ENCODE results near the gene CDC45. TPM values are rescaled to one million over a fixed set of nuclear protein-coding genes. Genes with fewer than 3 reads are reported as not detected.

CDC45 gene
- total and polyA plus RNA-seq, 2 donors, result 5.1 to 31.7 TPM

DNA sequence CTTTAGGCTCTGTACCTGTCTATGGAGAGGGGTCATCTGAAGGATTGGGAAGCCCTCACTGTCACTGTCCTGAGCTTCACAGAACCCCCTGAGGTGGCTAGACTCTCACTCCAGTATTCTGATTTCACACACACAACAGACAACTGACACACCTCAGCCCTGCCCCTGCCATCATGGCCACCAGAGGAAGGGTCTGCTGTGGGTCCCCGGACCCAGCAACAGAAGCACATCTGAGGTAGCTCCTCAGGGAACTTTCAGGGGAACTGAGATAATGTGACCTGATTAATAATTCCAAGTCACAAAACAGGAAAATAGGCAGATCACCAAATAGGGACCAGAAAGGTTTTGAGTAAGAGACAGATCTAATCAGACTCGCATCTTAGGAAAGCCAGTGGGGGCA is 24.7 kb upstream of the CDC45 start:
- WGBS, result 99% methylated on average over 2 of the region's 2 CpGs
- Histone ChIP-seq H3K36me3 (ENCODE audit: control insufficient read depth in 2 of 2, insufficient read depth in 2 of 2, low read length in 1 of 2) (peaks cover 62 to 72% of the 10 kb centered on the region in 2 donors), H3K27me3 (ENCODE audit: control insufficient read depth in 2 of 2, insufficient read depth in 1 of 2, low read length in 1 of 2) (no peaks in the 10 kb centered on the region), H3K27ac (ENCODE audit: low read depth in 1 of 2, low read length in 1 of 2) (no peak overlapping the region), H3K9me3 (ENCODE audit: control insufficient read depth in 2 of 2, insufficient read depth in 1 of 2, low read length in 1 of 2) (no peaks in the 10 kb centered on the region), H3K4me3 (ENCODE audit: low read length in 2 of 2) (no peak overlapping the region), H3K4me1 (ENCODE audit: control insufficient read depth in 2 of 2, insufficient read depth in 2 of 2, low read length in 2 of 2) (no peaks in the 10 kb centered on the region)
- DNase-seq (ENCODE audit: low read depth in 6 of 9, low spot score in 9 of 9), result no peak

DNA sequence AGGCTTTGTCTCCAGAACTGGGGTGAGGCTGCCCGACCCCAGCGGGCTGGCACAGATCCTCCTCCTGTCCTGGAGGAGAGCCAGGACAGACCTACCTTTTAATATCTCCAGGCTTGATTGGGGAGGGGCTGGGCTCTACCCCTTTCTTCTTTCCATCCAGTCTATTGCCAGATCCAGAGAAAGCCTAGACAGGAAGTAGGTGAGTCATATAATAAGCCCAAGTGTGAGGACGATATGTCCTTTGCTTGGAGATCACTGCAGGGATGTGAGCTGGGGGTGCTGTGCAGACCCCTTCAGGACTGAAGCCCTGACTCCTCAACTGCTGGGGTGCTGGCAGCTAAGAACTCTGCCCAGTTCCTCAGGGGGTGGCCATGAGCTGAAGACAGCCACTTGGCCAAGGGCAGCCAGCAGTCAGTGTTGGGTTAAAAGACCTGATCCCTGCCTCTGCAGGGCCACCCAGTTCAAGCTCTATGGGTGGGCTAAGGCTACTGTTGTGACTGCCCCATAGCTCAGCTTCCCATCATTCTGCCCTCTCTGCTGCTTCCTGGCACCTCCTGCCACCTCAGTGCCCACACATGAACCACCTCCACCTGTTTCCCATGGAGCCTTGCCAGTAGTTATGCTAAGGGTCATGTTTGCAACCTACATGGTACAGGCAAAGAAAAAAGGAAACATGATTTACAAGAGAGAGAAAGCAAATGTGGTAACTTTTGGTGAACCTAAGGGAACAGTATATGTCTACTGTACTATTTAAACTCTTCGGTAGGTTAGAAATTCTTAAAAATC is 23.9 kb upstream of the CDC45 start:
- Histone ChIP-seq H3K27ac (ENCODE audit: low read depth in 1 of 2, low read length in 1 of 2) (no peak overlapping the region), H3K27me3 (ENCODE audit: control insufficient read depth in 2 of 2, insufficient read depth in 1 of 2, low read length in 1 of 2) (no peaks in the 10 kb centered on the region), H3K4me1 (ENCODE audit: control insufficient read depth in 2 of 2, insufficient read depth in 2 of 2, low read length in 2 of 2) (no peaks in the 10 kb centered on the region), H3K36me3 (ENCODE audit: control insufficient read depth in 2 of 2, insufficient read depth in 2 of 2, low read length in 1 of 2) (peaks cover 61 to 76% of the 10 kb centered on the region in 2 donors), H3K4me3 (ENCODE audit: low read length in 2 of 2) (no peak overlapping the region), H3K9me3 (ENCODE audit: control insufficient read depth in 2 of 2, insufficient read depth in 1 of 2, low read length in 1 of 2) (no peaks in the 10 kb centered on the region)
- WGBS, result 98% methylated on average over 4 of the region's 4 CpGs
- no peak for DNase-seq (ENCODE audit: low read depth in 6 of 9, low spot score in 9 of 9)

DNA sequence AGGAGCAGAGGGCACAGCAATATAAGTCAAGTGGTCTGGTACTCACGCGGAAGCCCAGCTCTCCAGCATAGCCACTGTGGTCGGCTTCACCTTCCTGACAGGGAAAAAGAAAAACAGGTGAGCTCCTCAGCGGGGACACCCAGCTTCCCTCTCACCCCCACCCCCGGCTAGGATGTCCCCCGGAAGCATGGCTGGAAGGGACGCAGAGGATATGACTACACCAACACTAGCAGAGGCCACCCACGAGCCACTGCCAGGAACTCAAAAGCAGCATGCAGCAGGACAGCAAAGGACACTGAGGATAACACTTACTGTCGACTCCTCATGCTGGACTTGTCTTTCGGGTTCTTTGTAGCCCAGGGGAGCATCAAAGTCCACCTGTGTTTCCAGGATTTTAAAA is 23.2 kb upstream of the CDC45 start:
- Histone ChIP-seq H3K36me3 (ENCODE audit: control insufficient read depth in 2 of 2, insufficient read depth in 2 of 2, low read length in 1 of 2) (peaks cover 64 to 78% of the 10 kb centered on the region in 2 donors), H3K4me1 (ENCODE audit: control insufficient read depth in 2 of 2, insufficient read depth in 2 of 2, low read length in 2 of 2) (no peaks in the 10 kb centered on the region), H3K27me3 (ENCODE audit: control insufficient read depth in 2 of 2, insufficient read depth in 1 of 2, low read length in 1 of 2) (no peaks in the 10 kb centered on the region), H3K9me3 (ENCODE audit: control insufficient read depth in 2 of 2, insufficient read depth in 1 of 2, low read length in 1 of 2) (no peaks in the 10 kb centered on the region), H3K4me3 (ENCODE audit: low read length in 2 of 2) (no peak overlapping the region), H3K27ac (ENCODE audit: low read depth in 1 of 2, low read length in 1 of 2) (no peak overlapping the region)
- no peak for DNase-seq (ENCODE audit: low read depth in 6 of 9, low spot score in 9 of 9)
- 98% methylated on average over 10 of the region's 10 CpGs for WGBS

- DNase-seq (ENCODE audit: low read depth in 6 of 9, low spot score in 9 of 9), result no peak
- H3K36me3 ChIP-seq (ENCODE audit: control insufficient read depth in 2 of 2, insufficient read depth in 2 of 2, low read length in 1 of 2), result peaks cover 60 to 70% of the 10 kb centered on the region in 2 donors
- H3K4me1 ChIP-seq (ENCODE audit: control insufficient read depth in 2 of 2, insufficient read depth in 2 of 2, low read length in 2 of 2), result no peaks in the 10 kb centered on the region
- WGBS, result 98% methylated on average over 8 of the region's 8 CpGs
- no peak overlapping the region for H3K27ac ChIP-seq (ENCODE audit: low read depth in 1 of 2, low read length in 1 of 2)
- H3K9me3 ChIP-seq (ENCODE audit: control insufficient read depth in 2 of 2, insufficient read depth in 1 of 2, low read length in 1 of 2), result no peaks in the 10 kb centered on the region
- no peak overlapping the region for H3K4me3 ChIP-seq (ENCODE audit: low read length in 2 of 2)
- no peaks in the 10 kb centered on the region for H3K27me3 ChIP-seq (ENCODE audit: control insufficient read depth in 2 of 2, insufficient read depth in 1 of 2, low read length in 1 of 2)
Observed at GRCh38 chr22:19457828-19458428, 21.8 kb upstream of the CDC45 start.

GRCh38 chr22:19460036-19460435 is 19.7 kb upstream of the CDC45 start:
- Histone ChIP-seq H3K36me3 (ENCODE audit: control insufficient read depth in 2 of 2, insufficient read depth in 2 of 2, low read length in 1 of 2) (peaks cover 53 to 68% of the 10 kb centered on the region in 2 donors), H3K27me3 (ENCODE audit: control insufficient read depth in 2 of 2, insufficient read depth in 1 of 2, low read length in 1 of 2) (no peaks in the 10 kb centered on the region), H3K4me1 (ENCODE audit: control insufficient read depth in 2 of 2, insufficient read depth in 2 of 2, low read length in 2 of 2) (no peaks in the 10 kb centered on the region), H3K9me3 (ENCODE audit: control insufficient read depth in 2 of 2, insufficient read depth in 1 of 2, low read length in 1 of 2) (no peaks in the 10 kb centered on the region), H3K4me3 (ENCODE audit: low read length in 2 of 2) (no peak overlapping the region), H3K27ac (ENCODE audit: low read depth in 1 of 2, low read length in 1 of 2) (no peak overlapping the region)
- no peak for DNase-seq (ENCODE audit: low read depth in 6 of 9, low spot score in 9 of 9)
- WGBS, result 96% methylated on average over 2 of the region's 2 CpGs

DNA sequence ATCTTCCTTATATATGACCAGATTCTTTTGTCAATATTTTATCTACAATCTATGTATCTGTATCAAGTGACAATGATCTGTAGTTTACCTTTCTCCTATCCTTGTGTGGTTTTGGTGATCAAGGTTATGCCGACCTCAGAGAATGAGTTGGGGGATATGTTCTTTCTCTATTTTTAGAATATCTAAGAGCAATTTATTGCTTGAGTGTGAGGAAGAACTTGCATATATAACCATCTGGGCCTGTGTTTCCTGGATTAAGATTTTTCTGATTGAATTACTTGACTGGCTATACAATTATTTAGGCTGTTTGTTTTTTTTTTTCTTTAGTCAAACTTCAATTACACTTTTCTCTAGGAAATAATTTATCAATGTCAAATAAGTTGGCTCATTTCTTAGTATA is 18.2 kb upstream of the CDC45 start:
- Histone ChIP-seq H3K4me1 (ENCODE audit: control insufficient read depth in 2 of 2, insufficient read depth in 2 of 2, low read length in 2 of 2) (no peaks in the 10 kb centered on the region), H3K9me3 (ENCODE audit: control insufficient read depth in 2 of 2, insufficient read depth in 1 of 2, low read length in 1 of 2) (no peaks in the 10 kb centered on the region), H3K36me3 (ENCODE audit: control insufficient read depth in 2 of 2, insufficient read depth in 2 of 2, low read length in 1 of 2) (peaks cover 51 to 66% of the 10 kb centered on the region in 2 donors), H3K4me3 (ENCODE audit: low read length in 2 of 2) (no peak overlapping the region), H3K27me3 (ENCODE audit: control insufficient read depth in 2 of 2, insufficient read depth in 1 of 2, low read length in 1 of 2) (no peaks in the 10 kb centered on the region), H3K27ac (ENCODE audit: low read depth in 1 of 2, low read length in 1 of 2) (no peak overlapping the region)
- no peak for DNase-seq (ENCODE audit: low read depth in 6 of 9, low spot score in 9 of 9)
- WGBS, result 96% methylated on average over 1 of the region's 1 CpG

DNA sequence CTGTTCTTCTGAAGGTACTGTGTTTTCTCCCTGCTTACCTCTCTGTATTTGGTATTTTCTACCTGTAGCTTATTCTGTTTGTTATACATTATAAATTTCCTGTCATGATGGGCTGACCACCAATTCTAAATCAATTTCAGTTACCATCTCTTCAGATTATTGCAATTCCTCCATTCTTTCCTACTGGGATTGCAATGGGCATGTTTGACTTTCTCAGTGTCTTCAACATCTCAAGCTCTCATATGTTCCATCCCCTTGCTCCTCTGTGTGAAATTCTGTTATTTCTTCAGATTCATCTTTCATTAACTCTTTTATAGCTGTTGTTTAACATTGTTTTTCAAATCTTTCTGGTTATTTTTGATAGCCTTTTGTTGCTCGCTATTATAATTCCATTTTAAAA is 16.7 kb upstream of the CDC45 start:
- H3K27ac ChIP-seq (ENCODE audit: low read depth in 1 of 2, low read length in 1 of 2), result no peak overlapping the region

GRCh38 chr22:19463491-19464469 is 15.9 kb upstream of the CDC45 start:
- Histone ChIP-seq H3K27ac (ENCODE audit: low read depth in 1 of 2, low read length in 1 of 2) (no peak overlapping the region), H3K9me3 (ENCODE audit: control insufficient read depth in 2 of 2, insufficient read depth in 1 of 2, low read length in 1 of 2) (no peaks in the 10 kb centered on the region), H3K36me3 (ENCODE audit: control insufficient read depth in 2 of 2, insufficient read depth in 2 of 2, low read length in 1 of 2) (peaks cover 56 to 70% of the 10 kb centered on the region in 2 donors), H3K27me3 (ENCODE audit: control insufficient read depth in 2 of 2, insufficient read depth in 1 of 2, low read length in 1 of 2) (no peaks in the 10 kb centered on the region), H3K4me1 (ENCODE audit: control insufficient read depth in 2 of 2, insufficient read depth in 2 of 2, low read length in 2 of 2) (no peaks in the 10 kb centered on the region), H3K4me3 (ENCODE audit: low read length in 2 of 2) (no peak overlapping the region)
- 98% methylated on average over 7 of the region's 7 CpGs for WGBS
- no peak for DNase-seq (ENCODE audit: low read depth in 6 of 9, low spot score in 9 of 9)

More for the DNA sequence above, 16.7 kb upstream of the CDC45 start:
- no peak overlapping the region for H3K4me3 ChIP-seq (ENCODE audit: low read length in 2 of 2)
- 97% methylated on average over 1 of the region's 1 CpG for WGBS
- H3K27me3 ChIP-seq (ENCODE audit: control insufficient read depth in 2 of 2, insufficient read depth in 1 of 2, low read length in 1 of 2), result no peaks in the 10 kb centered on the region
- no peak for DNase-seq (ENCODE audit: low read depth in 6 of 9, low spot score in 9 of 9)
- peaks cover 51 to 68% of the 10 kb centered on the region in 2 donors for H3K36me3 ChIP-seq (ENCODE audit: control insufficient read depth in 2 of 2, insufficient read depth in 2 of 2, low read length in 1 of 2)
- no peaks in the 10 kb centered on the region for H3K9me3 ChIP-seq (ENCODE audit: control insufficient read depth in 2 of 2, insufficient read depth in 1 of 2, low read length in 1 of 2)
- no peaks in the 10 kb centered on the region for H3K4me1 ChIP-seq (ENCODE audit: control insufficient read depth in 2 of 2, insufficient read depth in 2 of 2, low read length in 2 of 2)

GRCh38 chr22:19464546-19464945 is 15.2 kb upstream of the CDC45 start:
- Histone ChIP-seq H3K27me3 (ENCODE audit: control insufficient read depth in 2 of 2, insufficient read depth in 1 of 2, low read length in 1 of 2) (no peaks in the 10 kb centered on the region), H3K4me3 (ENCODE audit: low read length in 2 of 2) (no peak overlapping the region), H3K4me1 (ENCODE audit: control insufficient read depth in 2 of 2, insufficient read depth in 2 of 2, low read length in 2 of 2) (no peaks in the 10 kb centered on the region), H3K36me3 (ENCODE audit: control insufficient read depth in 2 of 2, insufficient read depth in 2 of 2, low read length in 1 of 2) (peaks cover 64 to 77% of the 10 kb centered on the region in 2 donors), H3K27ac (ENCODE audit: low read depth in 1 of 2, low read length in 1 of 2) (no peak overlapping the region), H3K9me3 (ENCODE audit: control insufficient read depth in 2 of 2, insufficient read depth in 1 of 2, low read length in 1 of 2) (no peaks in the 10 kb centered on the region)
- 96% methylated on average over 1 of the region's 1 CpG for WGBS
- no peak for DNase-seq (ENCODE audit: low read depth in 6 of 9, low spot score in 9 of 9)

Data from thymus (tissue), 11 donors.